Measurements from ENCODE around the gene LTA.

- TF ChIP-seq EGR1 (IDR thresholded peaks at IDR 0.05; ENCODE audit: low read depth in 2 of 2), result no peak
- TF ChIP-seq JUND (IDR thresholded peaks at IDR 0.05), result no peak
These were observed 43.7 kb upstream of the LTA start for GRCh38 chr6:31528307-31528777.

Data from liver (tissue), 2 donors.